Endothelial cell of umbilical vein (primary cell): ENCODE results near the gene KREMEN1. TPM values are rescaled to one million over a fixed set of nuclear protein-coding genes. Genes with fewer than 3 reads are reported as not detected.

Source experiments
- BruUV-seq: library from RNA; stranded (reverse); fragments of 400-500 nt; replicated peaks from 2 replicates; lab custom pipeline; 2021; lab: Mats Ljungman, UMichigan
- CTCF ChIA-PET: fragments of 300-600, 350-600 bp; sonication (Branson Sonifier 250); formaldehyde crosslinking; loops from one replicate; lab custom pipeline; 2021; ENCODE audit warnings: antibody characterized with exemption, inconsistent platforms; lab: Charles Lee
- POLR2A ChIA-PET: fragments of 300-600, 350-600 bp; sonication (Branson Sonifier 250); formaldehyde crosslinking; loops from one replicate; lab custom pipeline; 2021; ENCODE audit warnings: antibody characterized with exemption, inconsistent platforms; lab: Charles Lee
- DNase-seq: peaks from one replicate; pipeline ENCODE4 v3.0.0-alpha.2; 2011; ENCODE audit warnings: low read depth, low spot score
- FAIRE-seq: peaks from 2 replicates; lab custom pipeline; 2011; peaks lifted over from hg19 to GRCh38; lab: Jason Lieb, UNC
- H2AFZ ChIP-seq: 2 replicates; pipeline ENCODE4 v1.6.0; 2012; ENCODE audit warnings: low read depth, low read length, control low read depth, inconsistent platforms
- H3K27ac ChIP-seq: 2 replicates; pipeline ENCODE4 v1.5.1; 2011; ENCODE audit warnings: low read depth, mild to moderate bottlenecking, control low read depth, low read length, moderate library complexity; ENCODE audit not compliant: insufficient read depth
- H3K27me3 ChIP-seq, 2 experiments: 2 replicates each; pipeline versions ENCODE4 v1.6.0 to v1.6.1; 2011; ENCODE audit warnings: low read length in 2 of 2, mixed read lengths in 1 of 2; ENCODE audit not compliant: control insufficient read depth in 2 of 2, insufficient read depth in 2 of 2
- H3K36me3 ChIP-seq, 2 experiments: 2 replicates in 1 of 2; 3 replicates in 1 of 2; pipeline ENCODE4 v1.5.1; 2011; ENCODE audit warnings: low read length in 2 of 2, mild to moderate bottlenecking in 1 of 2, moderate library complexity in 1 of 2; ENCODE audit not compliant: control insufficient read depth in 2 of 2, insufficient read depth in 2 of 2; ENCODE audit errors: extremely low read depth in 1 of 2
- H3K4me1 ChIP-seq: 3 replicates; pipeline ENCODE4 v1.5.1; 2011; ENCODE audit warnings: mild to moderate bottlenecking, low read length; ENCODE audit not compliant: control insufficient read depth, insufficient read depth; ENCODE audit errors: extremely low read depth
- H3K4me2 ChIP-seq: 2 replicates; pipeline ENCODE4 v1.6.1; 2011; ENCODE audit warnings: low read length, control low read depth, mixed read lengths; ENCODE audit not compliant: insufficient read depth
- H3K4me3 ChIP-seq, 3 experiments: fragments of 200-600 bp in 1 of 3; sonication (generic), shearing (Covaris generic) in 1 of 3; replicated peaks in 1 of 3; 2 replicates each; pipeline ENCODE4 v1.5.1; 2011 to 2016; ENCODE audit warnings: control low read depth in 3 of 3, low read length in 3 of 3, mild to moderate bottlenecking in 2 of 3, inconsistent platforms in 1 of 3, low read depth in 1 of 3, moderate library complexity in 1 of 3; ENCODE audit not compliant: insufficient read depth in 1 of 3
- H3K79me2 ChIP-seq: 2 replicates; pipeline ENCODE4 v1.6.0; 2012; ENCODE audit warnings: low read length, inconsistent platforms; ENCODE audit not compliant: control insufficient read depth, insufficient read depth
- H3K9ac ChIP-seq: replicated peaks from 2 replicates; pipeline ENCODE3; 2011; ENCODE audit warnings: low read length, control low read depth; ENCODE audit not compliant: insufficient read depth; ENCODE audit errors: extremely low read depth
- H3K9me1 ChIP-seq: replicated peaks from 3 replicates; pipeline ENCODE4 v1.6.0; 2011; ENCODE audit warnings: mild to moderate bottlenecking, low read length; ENCODE audit not compliant: control insufficient read depth, insufficient read depth; ENCODE audit errors: extremely low read depth
- H3K9me3 ChIP-seq: replicated peaks from 2 replicates; pipeline ENCODE4 v1.5.1; 2012; ENCODE audit warnings: low read length, inconsistent platforms; ENCODE audit not compliant: control insufficient read depth, insufficient read depth
- H4K20me1 ChIP-seq: replicated peaks from 2 replicates; pipeline ENCODE3; 2011; ENCODE audit warnings: mild to moderate bottlenecking, low read length; ENCODE audit not compliant: control insufficient read depth, insufficient read depth; ENCODE audit errors: extremely low read depth
- CTCF ChIP-seq, 2 donors: IDR thresholded peaks; 1 replicate in 1 of 2; 2 replicates in 1 of 2; pipeline ENCODE4 v1.5.1; 2011; ENCODE audit warnings: low read length in 2 of 2, mild to moderate bottlenecking in 2 of 2, moderate library complexity in 2 of 2, control low read depth in 1 of 2, inconsistent platforms in 1 of 2, low read depth in 1 of 2; ENCODE audit not compliant: insufficient read depth in 1 of 2; ENCODE audit errors: extremely low read depth in 1 of 2
- EZH2 ChIP-seq: IDR thresholded peaks from 2 replicates; pipeline ENCODE4 v1.6.1; 2012; ENCODE audit warnings: borderline replicate concordance, low read depth, mild to moderate bottlenecking, moderate library complexity, low read length, inconsistent platforms; ENCODE audit not compliant: severe bottlenecking
- FOS ChIP-seq: IDR thresholded peaks from 2 replicates; pipeline ENCODE4 v1.6.1; 2011; ENCODE audit warnings: mild to moderate bottlenecking, low read length, moderate library complexity, borderline replicate concordance; ENCODE audit not compliant: insufficient read depth
- GATA2 ChIP-seq: IDR thresholded peaks from 2 replicates; pipeline ENCODE4 v1.7.0; 2011; ENCODE audit warnings: low read depth, mild to moderate bottlenecking, moderate library complexity, mixed read lengths, low read length; ENCODE audit not compliant: insufficient read length, insufficient read depth
- JUN ChIP-seq: IDR thresholded peaks from 2 replicates; pipeline ENCODE4 v1.6.1; 2011; ENCODE audit warnings: borderline replicate concordance, low read depth; ENCODE audit not compliant: insufficient read length, insufficient read depth
- MAX ChIP-seq: IDR thresholded peaks from 2 replicates; pipeline ENCODE4 v1.6.1; 2011; ENCODE audit not compliant: insufficient read depth, insufficient read length
- MYC ChIP-seq: IDR thresholded peaks from one replicate; pipeline ENCODE4 v1.6.1; 2011; ENCODE audit warnings: mild to moderate bottlenecking, low read depth, low read length
- POLR2A ChIP-seq: IDR thresholded peaks from 2 replicates; pipeline ENCODE4 v1.6.1; 2012; ENCODE audit warnings: low read depth, mild to moderate bottlenecking, control low read depth, low read length
- POLR2AphosphoS5 ChIP-seq: IDR thresholded peaks from 2 replicates; pipeline ENCODE4 v1.6.1; 2012; ENCODE audit warnings: low read depth, mild to moderate bottlenecking, control low read depth, low read length, moderate library complexity; ENCODE audit not compliant: insufficient read depth
- dilution Hi-C: fragments of 300-500 bp; cut with MboI; formaldehyde crosslinking; loops from one replicate; pipeline ENCODE4 v1.15.0; 2019; ENCODE audit warnings: low sequenced_read_pairs; ENCODE audit not compliant: extremely low pct_ligation_motif_present
- intact Hi-C: fragments of 100-400 bp; cut with micrococcal nuclease; formaldehyde crosslinking; loops from one replicate; pipeline ENCODE4 v1.10.0; 2022
- polyA plus RNA-seq, 4 experiments: library from polyadenylated mRNA; depleted of rRNA in 3 of 4; stranded (reverse) in 3 of 4; unstranded in 1 of 4; fragments of >200 nt; gene quantifications; 2 replicates each; pipeline versions ENCODE4 v1.2.1 to v1.2.3, GENCODE V29; 2011 to 2012; ENCODE audit warnings: missing spikeins in 1 of 4
- total RNA-seq: library from RNA; stranded (reverse); gene quantifications from 2 replicates; pipeline ENCODE4 v1.2.3, GENCODE V29; 2021

KREMEN1 gene
- total and polyA plus RNA-seq, 2 donors (not counting 3 experiments of a cell fraction or from before 2014, with no cell fraction given): 0.58 to 1.1 TPM

- ChIA-PET POLR2A (no interaction called here), CTCF (interaction anchor here (1.3 to 1.8 kb wide), 2 partner anchors 8 to 20 kb away, joined by 3 to 4 read pairs; no protein-coding TSS in a partner anchor)
- H3K4me3 ChIP-seq: no peak overlapping the region
- intact Hi-C loops (no loop called here), dilution Hi-C loops (no loop called here)
- DNase-seq: no peak
- no peaks in the 10 kb centered on the region for H3K9me3 ChIP-seq
- H3K27me3 ChIP-seq: peaks cover 0 to 8% of the 10 kb centered on the region in 2 experiments
- no peak overlapping the region for H3K27ac ChIP-seq
- no peaks in the 10 kb centered on the region for H3K79me2 ChIP-seq
- H3K36me3 ChIP-seq: no peaks in the 10 kb centered on the region
- H4K20me1 ChIP-seq: no peaks in the 10 kb centered on the region
- H3K9me1 ChIP-seq: no peaks in the 10 kb centered on the region
- H3K9ac ChIP-seq: no peak overlapping the region
- no peak overlapping the region for H3K4me2 ChIP-seq
- H2AFZ ChIP-seq: no peak overlapping the region
- no peaks in the 10 kb centered on the region for H3K4me1 ChIP-seq
- FAIRE-seq: no peak
- no TSS peak for BruUV-seq
- no peak for TF ChIP-seq POLR2A
- TF ChIP-seq EZH2: no peak
- TF ChIP-seq POLR2AphosphoS5: no peak
- TF ChIP-seq CTCF (IDR thresholded peaks at IDR 0.05; ENCODE audit: extremely low read depth in 1 of 2, insufficient read depth in 1 of 2, low read depth in 1 of 2, low read length in 2 of 2): no peak
- TF ChIP-seq MAX: no peak
- no peak for TF ChIP-seq FOS
- TF ChIP-seq GATA2: no peak
- no peak for TF ChIP-seq JUN
- TF ChIP-seq MYC: no peak
Observed at GRCh38 chr22:29060931-29061330, 11.9 kb upstream of the KREMEN1 start.
